KMS-11 (cell line): Measurements from ENCODE around the gene ADPRS.

Experiments
- H2AFZ ChIP-seq: fragments of 200-600 bp; sonication (generic); 2 replicates; pipeline ENCODE4 v1.6.1; 2016; ENCODE audit warnings: antibody characterized with exemption, mixed run types, low read depth
- H3K27ac ChIP-seq: fragments of 200-600 bp; sonication (generic); 2 replicates; pipeline ENCODE4 v1.6.1; 2016; ENCODE audit warnings: mild to moderate bottlenecking, mixed run types
- H3K27me3 ChIP-seq: fragments of 200-600 bp; sonication (generic); 2 replicates; pipeline ENCODE4 v1.6.1; 2017; ENCODE audit warnings: mild to moderate bottlenecking, low read depth, mixed run types, moderate library complexity; ENCODE audit not compliant: insufficient read depth
- H3K36me3 ChIP-seq: fragments of 200-600 bp; sonication (generic); 2 replicates; pipeline ENCODE4 v1.6.1; 2017; ENCODE audit warnings: mild to moderate bottlenecking, mixed run types; ENCODE audit not compliant: insufficient read depth
- H3K4me1 ChIP-seq: fragments of 200-600 bp; sonication (generic); 2 replicates; pipeline ENCODE4 v1.6.1; 2016; ENCODE audit warnings: mild to moderate bottlenecking, low read depth, mixed run types; ENCODE audit not compliant: poor library complexity, severe bottlenecking
- H3K4me2 ChIP-seq: fragments of 200-600 bp; sonication (generic); 2 replicates; pipeline ENCODE4 v1.7.0; 2016; ENCODE audit warnings: mild to moderate bottlenecking, mixed run types
- H3K4me3 ChIP-seq: fragments of 200-600 bp; sonication (generic); IDR thresholded peaks from 2 replicates; pipeline ENCODE4 v1.6.1; 2017; ENCODE audit warnings: low read depth, low read length, mixed read lengths; ENCODE audit not compliant: insufficient read depth
- H3K79me2 ChIP-seq: fragments of 200-600 bp; sonication (generic); 2 replicates; pipeline ENCODE4 v1.6.1; 2016; ENCODE audit warnings: low read depth, mixed run types; ENCODE audit not compliant: insufficient read depth
- H3K9ac ChIP-seq: fragments of 200-600 bp; sonication (generic); 2 replicates; pipeline ENCODE4 v1.6.1; 2016; ENCODE audit warnings: mild to moderate bottlenecking, mixed run types
- H4K20me1 ChIP-seq: fragments of 200-600 bp; sonication (generic); 2 replicates; pipeline ENCODE4 v1.6.1; 2016; ENCODE audit warnings: mild to moderate bottlenecking, mixed run types; ENCODE audit not compliant: insufficient read depth
- CTCF ChIP-seq: fragments of 200-600 bp; sonication (generic); conservative IDR thresholded peaks from 2 replicates; pipeline ENCODE4 v1.6.1; 2017; ENCODE audit warnings: low read depth, mild to moderate bottlenecking, antibody characterized with exemption, low read length, moderate library complexity, mixed read lengths

The ADPRS gene

DNA sequence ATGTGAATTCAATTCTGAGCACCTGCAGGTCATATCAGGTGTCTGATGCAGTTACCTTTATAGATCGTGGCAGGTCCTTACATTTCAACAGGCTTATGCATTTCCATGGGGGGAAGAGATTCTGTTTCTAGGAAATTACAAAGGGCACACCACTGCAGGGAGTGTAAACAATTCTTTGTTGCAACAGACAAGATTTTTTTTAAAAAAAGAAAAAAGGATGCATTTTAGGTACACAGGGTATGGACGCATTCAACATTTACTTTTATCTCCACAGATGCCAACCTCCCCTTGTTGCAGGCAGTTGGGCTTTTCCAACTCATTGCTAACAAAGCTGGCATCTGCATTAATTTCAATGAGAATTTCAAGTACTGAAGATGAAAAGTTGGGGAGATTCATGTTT, 18.3 kb upstream of the ADPRS start:
- H3K27me3 ChIP-seq = no peaks in the 10 kb centered on the region
- no peak overlapping the region for H2AFZ ChIP-seq
- no peak for TF ChIP-seq CTCF
- no peaks in the 10 kb centered on the region for H3K36me3 ChIP-seq
- H3K79me2 ChIP-seq = no peaks in the 10 kb centered on the region
- no peaks in the 10 kb centered on the region for H3K4me1 ChIP-seq
- no peak overlapping the region for H3K27ac ChIP-seq
- H4K20me1 ChIP-seq = no peaks in the 10 kb centered on the region
- H3K4me3 ChIP-seq = no peak overlapping the region
- no peak overlapping the region for H3K4me2 ChIP-seq
- no peak overlapping the region for H3K9ac ChIP-seq

DNA sequence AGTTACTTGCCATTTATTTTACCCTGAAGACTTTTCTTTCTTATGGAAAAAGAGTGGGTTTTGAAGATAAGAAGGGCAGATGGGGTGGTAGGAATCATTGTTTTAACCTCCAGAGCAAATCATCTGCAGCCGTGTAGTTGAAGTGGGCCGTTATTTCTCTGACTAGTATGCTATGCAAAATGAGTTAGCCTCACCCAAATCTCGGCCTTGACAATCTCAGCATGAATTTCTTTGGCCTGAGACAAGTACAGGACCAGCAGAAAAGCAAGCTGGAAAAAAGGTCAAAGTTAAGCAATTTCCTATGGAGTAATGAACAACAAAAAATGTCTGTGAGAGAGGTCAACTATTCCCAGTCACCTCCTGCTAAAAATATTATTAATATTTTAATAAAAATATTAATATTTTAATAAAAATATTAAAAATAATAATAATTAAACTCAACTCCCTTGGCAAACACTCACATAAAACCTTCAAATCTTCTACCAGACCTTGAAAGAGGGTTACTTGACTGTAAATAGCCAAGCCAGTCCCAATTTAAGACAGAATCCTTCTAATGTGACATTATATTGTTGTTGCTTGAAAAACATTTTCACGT, 11.6 kb upstream of the ADPRS start:
- Histone ChIP-seq H3K4me3 (no peak overlapping the region), H3K9ac (no peak overlapping the region), H4K20me1 (no peaks in the 10 kb centered on the region), H3K27ac (no peak overlapping the region), H3K4me2 (no peak overlapping the region), H3K79me2 (no peaks in the 10 kb centered on the region), H3K36me3 (no peaks in the 10 kb centered on the region), H3K4me1 (no peaks in the 10 kb centered on the region), H3K27me3 (no peaks in the 10 kb centered on the region), H2AFZ (no peak overlapping the region)
- no peak for TF ChIP-seq CTCF

- H3K27me3 ChIP-seq = no peaks in the 10 kb centered on the region
- no peak overlapping the region for H2AFZ ChIP-seq
- H3K36me3 ChIP-seq = no peaks in the 10 kb centered on the region
- H3K27ac ChIP-seq = no peak overlapping the region
- H3K4me3 ChIP-seq = no peak overlapping the region
- no peak overlapping the region for H3K9ac ChIP-seq
- H3K4me2 ChIP-seq = no peak overlapping the region
- TF ChIP-seq CTCF = no peak
- H3K79me2 ChIP-seq = no peaks in the 10 kb centered on the region
- H4K20me1 ChIP-seq = no peaks in the 10 kb centered on the region
- no peaks in the 10 kb centered on the region for H3K4me1 ChIP-seq
These were observed 8.5 kb upstream of the ADPRS start for GRCh38 chr1:36080236-36080635.

- no peak overlapping the region for H3K27ac ChIP-seq
- H3K79me2 ChIP-seq = no peaks in the 10 kb centered on the region
- no peak overlapping the region for H3K4me2 ChIP-seq
- no peak for TF ChIP-seq CTCF
- H3K4me1 ChIP-seq = no peaks in the 10 kb centered on the region
- H3K9ac ChIP-seq = no peak overlapping the region
- H4K20me1 ChIP-seq = no peaks in the 10 kb centered on the region
- H3K36me3 ChIP-seq = no peaks in the 10 kb centered on the region
- no peaks in the 10 kb centered on the region for H3K27me3 ChIP-seq
- H2AFZ ChIP-seq = no peak overlapping the region
- H3K4me3 ChIP-seq = no peak overlapping the region
These were observed 7.9 kb upstream of the ADPRS start for GRCh38 chr1:36080801-36081200.
